ENCODE results near the gene SPDYE2.
"Not testable (repeated sequence)": the region's sequence is repeated elsewhere in the genome, so short reads cannot be mapped to it uniquely, and the experiment has no call there.

- not testable (repeated sequence) for TF ChIP-seq CTCF, POLR2A, POLR2AphosphoS5, EP300 (IDR thresholded peaks at IDR 0.05)
Measured at GRCh38 chr7:102512642-102513221, 38.3 kb upstream of the SPDYE2 start.
